HepG2 (cell line): ENCODE results near the gene ABHD17A. TPM values are rescaled to one million over a fixed set of nuclear protein-coding genes. Genes with fewer than 3 reads are reported as not detected.

Experiments
- AGO1 ChIP-seq: fragments of 200-400 bp; formaldehyde crosslinking; IDR thresholded peaks from 2 replicates; pipeline ENCODE4 v1.6.1; 2017; ENCODE audit warnings: mild to moderate bottlenecking, low read depth, low read length, moderate library complexity; ENCODE audit not compliant: poor library complexity, severe bottlenecking
- AGO2 ChIP-seq: fragments of 200-400 bp; formaldehyde crosslinking; optimal IDR thresholded peaks from 2 replicates; pipeline ENCODE3; 2017; ENCODE audit warnings: mild to moderate bottlenecking, low read depth, low read length, moderate library complexity
- GPN1 ChIP-seq: sonication (generic); formaldehyde crosslinking; IDR thresholded peaks from 2 replicates; pipeline ENCODE4 v1.5.1; 2020; ENCODE audit warnings: missing genetic modification reagents, borderline replicate concordance
- KAT8 ChIP-seq: IDR thresholded peaks from 2 replicates; pipeline ENCODE4 v1.6.1; 2016; ENCODE audit warnings: missing genetic modification reagents, missing compliant biosample characterization
- KDM6A ChIP-seq: IDR thresholded peaks from 2 replicates; pipeline ENCODE4 v1.6.1; 2016; ENCODE audit warnings: low read depth
- MIER3 ChIP-seq: IDR thresholded peaks from 2 replicates; pipeline ENCODE4 v1.6.1; 2016; ENCODE audit warnings: missing compliant biosample characterization, borderline replicate concordance
- NONO ChIP-seq, 2 experiments: fragments of 450-650 bp in 1 of 2; sonication (generic) in 1 of 2; formaldehyde crosslinking in 1 of 2; IDR thresholded peaks in 1 of 2; conservative IDR thresholded peaks in 1 of 2; 2 replicates each; pipeline versions ENCODE4 v1.6.1 to v1.8.0; 2017 to 2022; ENCODE audit warnings: mild to moderate bottlenecking in 1 of 2, missing genetic modification reagents in 1 of 2, moderate library complexity in 1 of 2
- NR2F2 ChIP-seq: IDR thresholded peaks from 2 replicates; pipeline ENCODE4 v1.6.1; 2012; ENCODE audit warnings: low read depth, inconsistent platforms, borderline replicate concordance
- RBFOX2 ChIP-seq: fragments of 200-400 bp; formaldehyde crosslinking; IDR thresholded peaks from 2 replicates; pipeline ENCODE4 v1.6.1; 2017; ENCODE audit warnings: low read depth, mild to moderate bottlenecking, low read length
- REPIN1 ChIP-seq: sonication (generic); formaldehyde crosslinking; IDR thresholded peaks from 2 replicates; pipeline ENCODE4 v1.8.0; 2022; ENCODE audit warnings: missing genetic modification reagents, low read depth, mild to moderate bottlenecking, borderline replicate concordance
- SATB2 ChIP-seq: sonication (generic); formaldehyde crosslinking; IDR thresholded peaks from 2 replicates; pipeline ENCODE4 v1.5.0; 2020; ENCODE audit warnings: missing genetic modification reagents
- TERF1 ChIP-seq: sonication (generic); formaldehyde crosslinking; IDR thresholded peaks from 2 replicates; pipeline ENCODE4 v1.8.0; 2022; ENCODE audit warnings: mild to moderate bottlenecking, missing genetic modification reagents, moderate library complexity
- ZMYM2 ChIP-seq: sonication (generic); formaldehyde crosslinking; IDR thresholded peaks from 2 replicates; pipeline ENCODE4 v1.8.0; 2022; ENCODE audit warnings: mild to moderate bottlenecking, missing genetic modification reagents
- ZNF121 ChIP-seq: sonication (generic); formaldehyde crosslinking; IDR thresholded peaks from 2 replicates; pipeline ENCODE4 v1.5.0; 2020; ENCODE audit warnings: mild to moderate bottlenecking, missing genetic modification reagents
- ZNF143 ChIP-seq: sonication (generic); formaldehyde crosslinking; IDR thresholded peaks from 2 replicates; pipeline ENCODE4 v1.4.0; 2020; ENCODE audit warnings: missing genetic modification reagents
- ZNF20 ChIP-seq: sonication (generic); formaldehyde crosslinking; IDR thresholded peaks from 2 replicates; pipeline ENCODE4 v1.4.0; 2020; ENCODE audit warnings: mild to moderate bottlenecking, moderate library complexity, missing genetic modification reagents
- ZNF256 ChIP-seq: sonication (generic); formaldehyde crosslinking; conservative IDR thresholded peaks from 2 replicates; pipeline ENCODE4 v1.4.0; 2020; ENCODE audit warnings: missing genetic modification reagents
- ZNF7 ChIP-seq: IDR thresholded peaks from 2 replicates; pipeline ENCODE4 v1.6.1; 2016; ENCODE audit warnings: missing biosample characterization, missing genetic modification reagents
- ZNF788 ChIP-seq: sonication (generic); formaldehyde crosslinking; IDR thresholded peaks from 2 replicates; pipeline ENCODE4 v1.5.0; 2020; ENCODE audit warnings: mild to moderate bottlenecking, missing genetic modification reagents, borderline replicate concordance
- ZSCAN20 ChIP-seq: sonication (generic); formaldehyde crosslinking; IDR thresholded peaks from 2 replicates; pipeline ENCODE4 v1.4.0; 2020; ENCODE audit warnings: missing genetic modification reagents, mild to moderate bottlenecking, borderline replicate concordance
- polyA plus RNA-seq, 8 experiments: library from polyadenylated mRNA; depleted of rRNA in 3 of 8; stranded (reverse) in 7 of 8; unstranded in 1 of 8; fragments of >200 nt; fragmentation: Illumina TruSeq in 4 of 8; extraction: Trizol in 4 of 8; gene quantifications; 2 replicates each; pipeline versions ENCODE4 v1.2.1 to v1.2.3, GENCODE V29; 2011 to 2016; ENCODE audit warnings: low read depth in 4 of 8, missing spikeins in 1 of 8, mixed read lengths in 1 of 8; ENCODE audit not compliant: insufficient read depth in 1 of 8
- total RNA-seq, 5 experiments: library from RNA; depleted of rRNA; stranded (reverse); fragments of >200 nt; fragmentation: Illumina TruSeq; extraction: Trizol; gene quantifications; 2 replicates each; pipeline ENCODE4 v1.2.3, GENCODE V29; 2016; ENCODE audit warnings: low read depth in 1 of 5
- TF ChIP-seq, protein P1 (sequence below): sonication (generic); formaldehyde crosslinking; IDR thresholded peaks from 2 replicates; pipeline ENCODE4 v1.5.1; 2020; ENCODE audit warnings: mild to moderate bottlenecking, missing genetic modification reagents, borderline replicate concordance
- TF ChIP-seq, protein P2 (sequence below): sonication (generic); formaldehyde crosslinking; IDR thresholded peaks from 2 replicates; pipeline ENCODE4 v1.8.0; 2022; ENCODE audit warnings: low read depth, missing genetic modification reagents
- TF ChIP-seq, protein P3 (sequence below): sonication (generic); formaldehyde crosslinking; IDR thresholded peaks from 2 replicates; pipeline ENCODE4 v1.4.0; 2020; ENCODE audit warnings: missing genetic modification reagents, mild to moderate bottlenecking, borderline replicate concordance

ABHD17A gene
- total and polyA plus RNA-seq, 2 of the 13 experiments (the other 11 are each of a cell fraction or from before 2014, with no cell fraction given): 27.7 to 40.8 TPM

DNA sequence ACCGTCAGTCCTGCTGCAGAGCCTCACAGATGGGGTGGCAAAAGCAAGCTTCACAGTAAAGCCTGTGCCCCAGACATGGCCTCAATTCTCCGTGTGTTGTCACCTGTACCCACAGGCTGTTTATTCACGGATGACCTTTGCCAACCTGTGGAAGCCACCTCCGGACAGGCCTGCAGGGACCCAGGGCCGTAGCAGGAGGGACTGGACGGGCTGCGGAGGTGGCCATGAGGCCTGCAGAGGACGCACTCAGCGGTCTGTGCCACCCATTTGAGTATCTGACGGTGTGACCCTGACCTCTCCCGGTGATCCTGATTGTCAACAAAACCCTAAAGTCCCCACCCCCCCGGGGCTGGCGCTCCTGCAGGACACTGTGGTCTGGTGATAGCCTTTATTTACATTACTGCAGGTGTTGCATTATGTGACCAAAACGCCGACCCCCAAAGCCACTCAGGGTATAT is 14.1 kb downstream of the ABHD17A start (continued):
- TF ChIP-seq ZMYM2 (peak; percentile 52; the same call in 1 of the 2 replicates), KAT8 (CRISPR knock-in tag) (peak; percentile 63), KDM6A (CRISPR knock-in tag) (no peak; the same call in 1 of the 2 replicates), NONO (IDR thresholded peaks at IDR 0.05) (no peak), NONO (CRISPR knock-in tag; conservative IDR thresholded peaks at IDR 0.05) (peak; percentile 72), MIER3 (CRISPR knock-in tag) (no peak; the same call in 1 of the 2 replicates), GPN1 (CRISPR knock-in tag) (no peak), REPIN1 (peak; percentile 72; the same call in 1 of the 2 replicates), SATB2 (CRISPR knock-in tag) (no peak), AGO2 (no peak), TERF1 (CRISPR knock-in tag) (no peak), AGO1 (peak; percentile 36), ZNF121 (CRISPR knock-in tag) (peak; percentile 76; the same call in 1 of the 2 replicates), ZNF7 (CRISPR knock-in tag) (no peak), ZNF143 (0 out of 2 replicates have a peak, but pooled peaks have one; percentile 17), NR2F2 (peak; percentile 85), ZSCAN20 (CRISPR knock-in tag) (no peak), ZNF20 (CRISPR knock-in tag) (no peak), RBFOX2 (no peak), ZNF788 (CRISPR knock-in tag) (peak; percentile 75; the same call in 1 of the 2 replicates), ZNF256 (CRISPR knock-in tag) (no peak)
- TF ChIP-seq, protein P1, sequence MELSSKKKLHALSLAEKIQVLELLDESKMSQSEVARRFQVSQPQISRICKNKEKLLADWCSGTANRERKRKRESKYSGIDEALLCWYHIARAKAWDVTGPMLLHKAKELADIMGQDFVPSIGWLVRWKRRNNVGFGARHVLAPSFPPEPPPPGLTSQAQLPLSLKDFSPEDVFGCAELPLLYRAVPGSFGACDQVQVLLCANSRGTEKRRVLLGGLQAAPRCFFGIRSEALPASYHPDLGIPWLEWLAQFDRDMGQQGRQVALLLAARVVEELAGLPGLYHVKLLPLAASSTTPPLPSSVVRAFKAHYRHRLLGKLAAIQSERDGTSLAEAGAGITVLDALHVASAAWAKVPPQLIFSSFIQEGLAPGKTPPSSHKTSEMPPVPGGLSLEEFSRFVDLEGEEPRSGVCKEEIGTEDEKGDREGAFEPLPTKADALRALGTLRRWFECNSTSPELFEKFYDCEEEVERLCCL (CRISPR knock-in tag): no peak
- TF ChIP-seq, protein P2, sequence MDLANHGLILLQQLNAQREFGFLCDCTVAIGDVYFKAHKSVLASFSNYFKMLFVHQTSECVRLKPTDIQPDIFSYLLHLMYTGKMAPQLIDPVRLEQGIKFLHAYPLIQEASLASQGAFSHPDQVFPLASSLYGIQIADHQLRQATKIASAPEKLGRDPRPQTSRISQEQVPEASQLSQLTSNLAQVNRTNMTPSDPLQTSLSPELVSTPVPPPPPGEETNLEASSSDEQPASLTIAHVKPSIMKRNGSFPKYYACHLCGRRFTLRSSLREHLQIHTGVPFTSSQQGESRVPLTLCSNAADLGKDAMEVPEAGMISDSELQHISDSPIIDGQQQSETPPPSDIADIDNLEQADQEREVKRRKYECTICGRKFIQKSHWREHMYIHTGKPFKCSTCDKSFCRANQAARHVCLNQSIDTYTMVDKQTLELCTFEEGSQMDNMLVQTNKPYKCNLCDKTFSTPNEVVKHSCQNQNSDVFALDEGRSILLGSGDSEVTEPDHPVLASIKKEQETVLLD (CRISPR knock-in tag): peak; percentile 90
- TF ChIP-seq, protein P3, sequence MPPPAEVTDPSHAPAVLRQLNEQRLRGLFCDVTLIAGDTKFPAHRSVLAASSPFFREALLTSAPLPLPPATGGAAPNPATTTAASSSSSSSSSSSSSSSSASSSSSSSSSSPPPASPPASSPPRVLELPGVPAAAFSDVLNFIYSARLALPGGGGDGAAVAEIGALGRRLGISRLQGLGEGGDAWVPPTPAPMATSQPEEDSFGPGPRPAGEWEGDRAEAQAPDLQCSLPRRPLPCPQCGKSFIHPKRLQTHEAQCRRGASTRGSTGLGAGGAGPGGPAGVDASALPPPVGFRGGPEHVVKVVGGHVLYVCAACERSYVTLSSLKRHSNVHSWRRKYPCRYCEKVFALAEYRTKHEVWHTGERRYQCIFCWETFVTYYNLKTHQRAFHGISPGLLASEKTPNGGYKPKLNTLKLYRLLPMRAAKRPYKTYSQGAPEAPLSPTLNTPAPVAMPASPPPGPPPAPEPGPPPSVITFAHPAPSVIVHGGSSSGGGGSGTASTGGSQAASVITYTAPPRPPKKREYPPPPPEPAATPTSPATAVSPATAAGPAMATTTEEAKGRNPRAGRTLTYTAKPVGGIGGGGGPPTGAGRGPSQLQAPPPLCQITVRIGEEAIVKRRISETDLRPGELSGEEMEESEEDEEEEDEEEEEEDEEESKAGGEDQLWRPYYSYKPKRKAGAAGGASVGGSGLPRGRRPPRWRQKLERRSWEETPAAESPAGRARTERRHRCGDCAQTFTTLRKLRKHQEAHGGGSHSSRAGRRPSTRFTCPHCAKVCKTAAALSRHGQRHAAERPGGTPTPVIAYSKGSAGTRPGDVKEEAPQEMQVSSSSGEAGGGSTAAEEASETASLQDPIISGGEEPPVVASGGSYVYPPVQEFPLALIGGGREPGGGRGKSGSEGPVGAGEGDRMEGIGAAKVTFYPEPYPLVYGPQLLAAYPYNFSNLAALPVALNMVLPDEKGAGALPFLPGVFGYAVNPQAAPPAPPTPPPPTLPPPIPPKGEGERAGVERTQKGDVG (CRISPR knock-in tag): peak; percentile 61
